ENCODE data around the gene SPG11. TPM values are rescaled to one million over a fixed set of nuclear protein-coding genes. Genes with fewer than 3 reads are reported as not detected.

SPG11 gene
- total and polyA plus RNA-seq, 2 of the 13 experiments (the other 11 are each of a cell fraction or from before 2014, with no cell fraction given), result 31.5 to 40.7 TPM

- Histone ChIP-seq H3K36me3 (replicated peaks in 1 of 2; ENCODE audit: control insufficient read depth in 1 of 2, insufficient read depth in 2 of 2, low read length in 2 of 2) (peaks cover 2 to 41% of the 10 kb centered on the region in 2 experiments; a peak in 4 of 5 replicates), H3K27ac (ENCODE audit: extremely low read length, insufficient read depth, low read length) (no peak overlapping the region), H3K9ac (ENCODE audit: insufficient read depth, low read depth, low read length) (no peak overlapping the region), H3K4me3 (replicated peaks in 1 of 3; ENCODE audit: insufficient read depth in 1 of 3, low read depth in 2 of 3, low read length in 3 of 3) (no peak overlapping the region), H2AFZ (ENCODE audit: low read length) (no peak overlapping the region), H3K27me3 (ENCODE audit: control insufficient read depth in 1 of 2, insufficient read depth in 2 of 2, low read length in 2 of 2) (no peaks in the 10 kb centered on the region), H3K4me2 (ENCODE audit: low read depth, low read length) (no peak overlapping the region), H3K9me3 (ENCODE audit: low read length) (no peaks in the 10 kb centered on the region), H4K20me1 (ENCODE audit: insufficient read depth, low read length) (no peaks in the 10 kb centered on the region), H3K79me2 (ENCODE audit: insufficient read depth, low read length) (no peaks in the 10 kb centered on the region), H3K4me1 (ENCODE audit: insufficient read depth, low read length) (no peaks in the 10 kb centered on the region)
- POLR2A ChIA-PET, result no interaction called here
- in situ Hi-C loops (cut with HindIII; ENCODE audit: extremely low pct_ligation_motif_present, low pct_unique_long_range_greater_than_20kb) (no loop called here), intact Hi-C loops (cut with micrococcal nuclease; ENCODE audit: unreplicated experiment) (no loop called here)
- 98% methylated on average over 2 of the region's 2 CpGs for WGBS (ENCODE audit: low lambda C conversion rate)
- BruUV-seq (replicated peaks), result no TSS peak
- CTCF ChIA-PET (ENCODE audit: low intra/inter-chr PET ratio, low total read pairs), result no interaction called here
- no peak for DNase-seq (ENCODE audit: low spot score)
- no peak for FAIRE-seq
- TF ChIP-seq, protein P1, sequence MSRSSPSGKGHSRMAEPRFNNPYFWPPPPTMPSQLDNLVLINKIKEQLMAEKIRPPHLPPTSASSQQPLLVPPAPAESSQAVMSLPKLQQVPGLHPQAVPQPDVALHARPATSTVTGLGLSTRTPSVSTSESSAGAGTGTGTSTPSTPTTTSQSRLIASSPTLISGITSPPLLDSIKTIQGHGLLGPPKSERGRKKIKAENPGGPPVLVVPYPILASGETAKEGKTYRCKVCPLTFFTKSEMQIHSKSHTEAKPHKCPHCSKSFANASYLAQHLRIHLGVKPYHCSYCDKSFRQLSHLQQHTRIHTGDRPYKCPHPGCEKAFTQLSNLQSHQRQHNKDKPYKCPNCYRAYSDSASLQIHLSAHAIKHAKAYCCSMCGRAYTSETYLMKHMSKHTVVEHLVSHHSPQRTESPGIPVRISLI (CRISPR knock-in tag; IDR thresholded peaks at IDR 0.05; ENCODE audit: borderline replicate concordance), result no peak
- TF ChIP-seq TBX3 (IDR thresholded peaks at IDR 0.05; ENCODE audit: borderline replicate concordance) (no peak), FOXJ3 (CRISPR knock-in tag; IDR thresholded peaks at IDR 0.05; ENCODE audit: borderline replicate concordance) (no peak), TEAD2 (CRISPR knock-in tag; IDR thresholded peaks at IDR 0.05) (no peak), SKI (IDR thresholded peaks at IDR 0.05; ENCODE audit: partially characterized antibody) (no peak), ARNT (IDR thresholded peaks at IDR 0.05) (no peak), GABPB1 (CRISPR knock-in tag; IDR thresholded peaks at IDR 0.05) (no peak), ZBTB4 (CRISPR knock-in tag; IDR thresholded peaks at IDR 0.05; ENCODE audit: borderline replicate concordance) (no peak), ZNF383 (CRISPR knock-in tag; IDR thresholded peaks at IDR 0.05; ENCODE audit: borderline replicate concordance) (no peak), MEIS1 (CRISPR knock-in tag; IDR thresholded peaks at IDR 0.05; ENCODE audit: borderline replicate concordance) (no peak)
- ATAC-seq, result no peak
These were observed 60.3 kb downstream of the SPG11 start for GRCh38 chr15:44603126-44603525.
